ENCODE results near the gene IFFO2. TPM values are rescaled to one million over a fixed set of nuclear protein-coding genes. Genes with fewer than 3 reads are reported as not detected.
"Not testable (repeated sequence)": the region's sequence is repeated elsewhere in the genome, so short reads cannot be mapped to it uniquely, and the experiment has no call there.

The IFFO2 gene
- total RNA-seq, 2 donors from 2014 or later, result 99.8 to 119 TPM

- H3K9me3 ChIP-seq (ENCODE audit: control insufficient read depth, low read length, poor library complexity, severe bottlenecking), result no peaks in the 10 kb centered on the region
- peaks cover 16% of the 10 kb centered on the region for H3K27me3 Mint-ChIP-seq
- H3K4me3 Mint-ChIP-seq, result no peak overlapping the region
- H3K27ac Mint-ChIP-seq, result peak overlapping the region; percentile 37
- DNase-seq (no peak), ATAC-seq (no peak)
- no peaks in the 10 kb centered on the region for H3K4me1 Mint-ChIP-seq
- H3K36me3 Mint-ChIP-seq (ENCODE audit: low read depth), result no peaks in the 10 kb centered on the region
These were observed 85.5 kb downstream of the IFFO2 start for GRCh38 chr1:18870957-18871356.

- not testable (repeated sequence) for H3K36me3 Mint-ChIP-seq (ENCODE audit: low read depth); H3K9me3 ChIP-seq (ENCODE audit: control insufficient read depth, low read length, poor library complexity, severe bottlenecking); ATAC-seq; H3K4me1 Mint-ChIP-seq; DNase-seq; H3K4me3 Mint-ChIP-seq
- Mint-ChIP-seq H3K27ac (peak overlapping the region; percentile 37), H3K27me3 (peaks cover 19% of the 10 kb centered on the region)
These were observed 85.9 kb downstream of the IFFO2 start for GRCh38 chr1:18870595-18870865.

- H3K9me3 ChIP-seq (ENCODE audit: control insufficient read depth, low read length, poor library complexity, severe bottlenecking), result no peaks in the 10 kb centered on the region
- Mint-ChIP-seq H3K4me1 (no peaks in the 10 kb centered on the region), H3K27ac (no peak overlapping the region), H3K4me3 (no peak overlapping the region), H3K27me3 (peaks cover 23% of the 10 kb centered on the region), H3K36me3 (ENCODE audit: low read depth) (no peaks in the 10 kb centered on the region)
- DNase-seq (no peak), ATAC-seq (no peak)
These were observed 86.5 kb downstream of the IFFO2 start for GRCh38 chr1:18869847-18870594.

GRCh38 chr1:18868801-18869424 is 87.6 kb downstream of the IFFO2 start:
- Mint-ChIP-seq H3K36me3 (ENCODE audit: low read depth) (no peaks in the 10 kb centered on the region), H3K27ac (no peak overlapping the region)

GRCh38 chr1:18868354-18868753 is 88.1 kb downstream of the IFFO2 start:
- Mint-ChIP-seq H3K27me3 (peaks cover 23% of the 10 kb centered on the region), H3K27ac (no peak overlapping the region), H3K36me3 (ENCODE audit: low read depth) (no peaks in the 10 kb centered on the region), H3K4me1 (no peaks in the 10 kb centered on the region), H3K4me3 (no peak overlapping the region)
- ATAC-seq (no peak), DNase-seq (no peak)
- H3K9me3 ChIP-seq (ENCODE audit: control insufficient read depth, low read length, poor library complexity, severe bottlenecking), result no peaks in the 10 kb centered on the region

More at GRCh38 chr1:18868801-18869424, 87.6 kb downstream of the IFFO2 start:
- no peak for DNase-seq
- Mint-ChIP-seq H3K4me3 (no peak overlapping the region), H3K27me3 (peaks cover 23% of the 10 kb centered on the region), H3K4me1 (no peaks in the 10 kb centered on the region)
- no peak for ATAC-seq
- no peaks in the 10 kb centered on the region for H3K9me3 ChIP-seq (ENCODE audit: control insufficient read depth, low read length, poor library complexity, severe bottlenecking)

GRCh38 chr1:18866846-18867245 is 89.6 kb downstream of the IFFO2 start:
- H3K4me3 Mint-ChIP-seq, result no peak overlapping the region
- DNase-seq (no peak), ATAC-seq (no peak)
- no peaks in the 10 kb centered on the region for H3K9me3 ChIP-seq (ENCODE audit: control insufficient read depth, low read length, poor library complexity, severe bottlenecking)
- H3K27ac Mint-ChIP-seq, result peak overlapping the region; percentile 16
- H3K36me3 Mint-ChIP-seq (ENCODE audit: low read depth), result no peaks in the 10 kb centered on the region
- no peaks in the 10 kb centered on the region for H3K4me1 Mint-ChIP-seq
- peaks cover 23% of the 10 kb centered on the region for H3K27me3 Mint-ChIP-seq

- DNase-seq (no peak), ATAC-seq (no peak)
- Mint-ChIP-seq H3K36me3 (ENCODE audit: low read depth) (no peaks in the 10 kb centered on the region), H3K4me1 (no peaks in the 10 kb centered on the region), H3K4me3 (no peak overlapping the region), H3K27me3 (peaks cover 23% of the 10 kb centered on the region), H3K27ac (peak overlapping the region; percentile 16)
- no peaks in the 10 kb centered on the region for H3K9me3 ChIP-seq (ENCODE audit: control insufficient read depth, low read length, poor library complexity, severe bottlenecking)
These were observed 90.2 kb downstream of the IFFO2 start for GRCh38 chr1:18866314-18866713.

- H3K4me3 Mint-ChIP-seq, result no peak overlapping the region
- DNase-seq, result no peak
These were observed 91.3 kb downstream of the IFFO2 start for GRCh38 chr1:18865176-18865575.

GRCh38 chr1:18861590-18861989 is 94.9 kb downstream of the IFFO2 start:
- Mint-ChIP-seq H3K27ac (no peak overlapping the region), H3K4me3 (no peak overlapping the region), H3K4me1 (no peaks in the 10 kb centered on the region), H3K27me3 (peaks cover 7% of the 10 kb centered on the region), H3K36me3 (ENCODE audit: low read depth) (no peaks in the 10 kb centered on the region)
- ATAC-seq (no peak), DNase-seq (no peak)
- H3K9me3 ChIP-seq (ENCODE audit: control insufficient read depth, low read length, poor library complexity, severe bottlenecking), result no peaks in the 10 kb centered on the region

More at GRCh38 chr1:18865176-18865575, 91.3 kb downstream of the IFFO2 start:
- ATAC-seq, result no peak
- H3K36me3 Mint-ChIP-seq (ENCODE audit: low read depth), result no peaks in the 10 kb centered on the region
- no peak overlapping the region for H3K27ac Mint-ChIP-seq
- H3K27me3 Mint-ChIP-seq, result peaks cover 23% of the 10 kb centered on the region
- H3K4me1 Mint-ChIP-seq, result no peaks in the 10 kb centered on the region
- no peaks in the 10 kb centered on the region for H3K9me3 ChIP-seq (ENCODE audit: control insufficient read depth, low read length, poor library complexity, severe bottlenecking)

- ATAC-seq (no peak), DNase-seq (no peak)
- Mint-ChIP-seq H3K4me3 (no peak overlapping the region), H3K36me3 (ENCODE audit: low read depth) (no peaks in the 10 kb centered on the region), H3K4me1 (no peaks in the 10 kb centered on the region), H3K27me3 (peaks cover 7% of the 10 kb centered on the region), H3K27ac (no peak overlapping the region)
- H3K9me3 ChIP-seq (ENCODE audit: control insufficient read depth, low read length, poor library complexity, severe bottlenecking), result no peaks in the 10 kb centered on the region
These were observed 95.4 kb downstream of the IFFO2 start for GRCh38 chr1:18861082-18861481.

- no peaks in the 10 kb centered on the region for H3K36me3 Mint-ChIP-seq (ENCODE audit: low read depth)
- H3K27me3 Mint-ChIP-seq, result no peaks in the 10 kb centered on the region
These were observed 96.9 kb downstream of the IFFO2 start, which contains the start of gene TAS1R2 for GRCh38 chr1:18859560-18859959. TAS1R2 (minus strand) TSS chr1:18859660; CDS start chr1:18859660, 0 bp downstream.

GRCh38 chr1:18858070-18858688 is 98.3 kb downstream of the IFFO2 start:
- Mint-ChIP-seq H3K4me1 (no peaks in the 10 kb centered on the region), H3K27me3 (no peaks in the 10 kb centered on the region)

More at GRCh38 chr1:18859560-18859959, 96.9 kb downstream of the IFFO2 start, which contains the start of gene TAS1R2:
- ATAC-seq, result no peak
- Mint-ChIP-seq H3K4me1 (no peaks in the 10 kb centered on the region), H3K4me3 (no peak within 1 kb of the TSS), H3K27ac (no peak within 1 kb of the TSS)
- no peaks in the 10 kb centered on the region for H3K9me3 ChIP-seq (ENCODE audit: control insufficient read depth, low read length, poor library complexity, severe bottlenecking)
- DNase-seq, result no peak

GRCh38 chr1:18856435-18856834 is 100.0 kb downstream of the IFFO2 start:
- H3K36me3 Mint-ChIP-seq (ENCODE audit: low read depth), result no peaks in the 10 kb centered on the region
- H3K27me3 Mint-ChIP-seq, result no peaks in the 10 kb centered on the region
- ATAC-seq, result no peak
- H3K9me3 ChIP-seq (ENCODE audit: control insufficient read depth, low read length, poor library complexity, severe bottlenecking), result no peaks in the 10 kb centered on the region
- no peak overlapping the region for H3K27ac Mint-ChIP-seq
- no peak overlapping the region for H3K4me3 Mint-ChIP-seq
- no peaks in the 10 kb centered on the region for H3K4me1 Mint-ChIP-seq
- DNase-seq, result no peak

More at GRCh38 chr1:18858070-18858688, 98.3 kb downstream of the IFFO2 start:
- ATAC-seq, result no peak
- DNase-seq, result no peak
- H3K9me3 ChIP-seq (ENCODE audit: control insufficient read depth, low read length, poor library complexity, severe bottlenecking), result no peaks in the 10 kb centered on the region
- Mint-ChIP-seq H3K27ac (no peak overlapping the region), H3K4me3 (no peak overlapping the region), H3K36me3 (ENCODE audit: low read depth) (no peaks in the 10 kb centered on the region)

Data from T-helper 17 cell (primary cell).